Tibial nerve (tissue), 4 donors: ENCODE data around the gene FAM131C.

Source experiments
- EP300 ChIP-seq, 2 donors: sonication (generic); formaldehyde crosslinking; IDR thresholded peaks; one replicate each; pipeline ENCODE4 v1.6.1; 2017; ENCODE audit warnings: antibody characterized with exemption in 2 of 2, mild to moderate bottlenecking in 1 of 2
- POLR2A ChIP-seq, 2 donors: fragments of 450-650 bp; IDR thresholded peaks; one replicate each; pipeline ENCODE4 v1.6.1; 2017; ENCODE audit warnings: antibody characterized with exemption in 2 of 2, mild to moderate bottlenecking in 2 of 2, moderate library complexity in 2 of 2
- TF ChIP-seq, protein P1 (sequence below), 5 experiments: fragments of 200-600 bp in 3 of 5; fragments of 450-650 bp in 2 of 5; sonication (generic) in 3 of 5; IDR thresholded peaks; one replicate each; pipeline ENCODE4 v1.5.1; 2016 to 2019; ENCODE audit warnings: antibody characterized with exemption in 5 of 5, mild to moderate bottlenecking in 3 of 5, moderate library complexity in 2 of 5

DNA sequence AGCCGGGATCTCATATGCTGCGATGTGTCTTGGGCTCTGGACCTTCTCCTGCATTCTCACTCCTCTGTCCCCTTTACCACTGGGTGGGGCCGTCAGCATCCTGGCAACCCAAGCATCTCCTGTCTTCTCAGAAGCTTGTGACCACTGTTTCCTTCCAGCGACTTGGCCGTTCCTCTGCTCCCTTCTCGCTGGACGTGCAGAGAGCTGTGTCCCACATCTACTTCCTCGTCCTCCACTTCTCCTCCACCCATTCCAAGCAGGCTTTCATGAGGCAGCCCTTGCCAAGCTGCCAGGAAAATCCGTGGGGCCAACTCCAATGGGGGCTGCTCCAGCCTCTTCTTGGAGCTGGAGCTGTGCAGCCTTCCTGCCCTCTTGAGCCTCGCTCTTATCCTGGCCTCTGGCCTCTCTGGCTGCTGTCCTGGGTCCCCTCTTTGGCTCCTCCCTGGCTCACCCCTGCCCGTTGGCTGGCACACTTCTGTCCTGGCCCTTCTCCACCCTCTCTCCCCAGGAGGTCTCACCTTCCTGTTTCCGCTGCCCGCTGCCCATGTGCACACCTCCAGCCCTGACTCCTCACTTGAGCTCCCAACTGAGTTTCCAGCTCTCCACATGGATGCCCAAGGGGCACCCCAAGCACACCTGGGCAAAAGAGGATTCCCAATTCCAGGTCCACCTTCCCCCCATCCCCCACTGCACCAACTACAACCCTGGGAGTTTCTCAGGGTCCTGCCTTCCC, 8.7 kb downstream of the FAM131C start:
- TF ChIP-seq, protein P1, sequence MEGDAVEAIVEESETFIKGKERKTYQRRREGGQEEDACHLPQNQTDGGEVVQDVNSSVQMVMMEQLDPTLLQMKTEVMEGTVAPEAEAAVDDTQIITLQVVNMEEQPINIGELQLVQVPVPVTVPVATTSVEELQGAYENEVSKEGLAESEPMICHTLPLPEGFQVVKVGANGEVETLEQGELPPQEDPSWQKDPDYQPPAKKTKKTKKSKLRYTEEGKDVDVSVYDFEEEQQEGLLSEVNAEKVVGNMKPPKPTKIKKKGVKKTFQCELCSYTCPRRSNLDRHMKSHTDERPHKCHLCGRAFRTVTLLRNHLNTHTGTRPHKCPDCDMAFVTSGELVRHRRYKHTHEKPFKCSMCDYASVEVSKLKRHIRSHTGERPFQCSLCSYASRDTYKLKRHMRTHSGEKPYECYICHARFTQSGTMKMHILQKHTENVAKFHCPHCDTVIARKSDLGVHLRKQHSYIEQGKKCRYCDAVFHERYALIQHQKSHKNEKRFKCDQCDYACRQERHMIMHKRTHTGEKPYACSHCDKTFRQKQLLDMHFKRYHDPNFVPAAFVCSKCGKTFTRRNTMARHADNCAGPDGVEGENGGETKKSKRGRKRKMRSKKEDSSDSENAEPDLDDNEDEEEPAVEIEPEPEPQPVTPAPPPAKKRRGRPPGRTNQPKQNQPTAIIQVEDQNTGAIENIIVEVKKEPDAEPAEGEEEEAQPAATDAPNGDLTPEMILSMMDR (IDR thresholded peaks at IDR 0.05): no peak
- TF ChIP-seq EP300 (IDR thresholded peaks at IDR 0.05) (no peak), POLR2A (IDR thresholded peaks at IDR 0.05) (no peak)
